SK-N-SH (cell line): ENCODE data around the gene RPS17.

Experiments
- CHD2 ChIP-seq: fragments of 150-350 bp; IDR thresholded peaks from 2 replicates; pipeline ENCODE4 v1.6.1; 2018; ENCODE audit warnings: low read length; ENCODE audit not compliant: partially characterized antibody
- EP300 ChIP-seq, 2 experiments: IDR thresholded peaks; 2 replicates each; pipeline versions ENCODE4 v1.4.0 to v1.6.1; 2012; ENCODE audit warnings: borderline replicate concordance in 1 of 2, low read depth in 1 of 2, low read length in 1 of 2
- EZH2phosphoT487 ChIP-seq: fragments of 200-600 bp; sonication (generic); IDR thresholded peaks from 2 replicates; pipeline ENCODE4 v1.6.1; 2017; ENCODE audit warnings: low read depth, mixed run types, mild to moderate bottlenecking, antibody characterized with exemption, moderate library complexity, borderline replicate concordance
- FOXM1 ChIP-seq: IDR thresholded peaks from 2 replicates; pipeline ENCODE4 v1.4.0; 2012; ENCODE audit warnings: low read depth, mild to moderate bottlenecking
- MXI1 ChIP-seq: IDR thresholded peaks from 2 replicates; pipeline ENCODE4 v1.6.1; 2012; ENCODE audit warnings: mild to moderate bottlenecking, low read depth, low read length, improper control_type of control experiment
- NRF1 ChIP-seq: IDR thresholded peaks from 2 replicates; pipeline ENCODE4 v1.6.1; 2012; ENCODE audit warnings: low read depth, mild to moderate bottlenecking, low read length
- PBX3 ChIP-seq: IDR thresholded peaks from 2 replicates; pipeline ENCODE4; 2012
- POLR2AphosphoS5 ChIP-seq: IDR thresholded peaks from 2 replicates; pipeline ENCODE4 v1.6.1; 2012; ENCODE audit warnings: low read depth, low read length
- TAF1 ChIP-seq: IDR thresholded peaks from 2 replicates; pipeline ENCODE4 v1.6.1; 2012; ENCODE audit warnings: low read depth, mild to moderate bottlenecking, low read length, moderate library complexity, borderline replicate concordance
- YY1 ChIP-seq: IDR thresholded peaks from 2 replicates; pipeline ENCODE4 v1.4.0; 2012; ENCODE audit warnings: low read depth, mild to moderate bottlenecking
- TF ChIP-seq, protein P1 (sequence below): fragments of 150-350 bp; IDR thresholded peaks from 2 replicates; pipeline ENCODE4 v1.6.1; 2017; ENCODE audit warnings: antibody characterized with exemption, low read length, low read depth, borderline replicate concordance
- TF ChIP-seq, protein P2 (sequence below): fragments of 200-600 bp; sonication (generic); IDR thresholded peaks from 2 replicates; pipeline ENCODE4 v1.6.1; 2017; ENCODE audit warnings: antibody characterized with exemption, mild to moderate bottlenecking, moderate library complexity

DNA sequence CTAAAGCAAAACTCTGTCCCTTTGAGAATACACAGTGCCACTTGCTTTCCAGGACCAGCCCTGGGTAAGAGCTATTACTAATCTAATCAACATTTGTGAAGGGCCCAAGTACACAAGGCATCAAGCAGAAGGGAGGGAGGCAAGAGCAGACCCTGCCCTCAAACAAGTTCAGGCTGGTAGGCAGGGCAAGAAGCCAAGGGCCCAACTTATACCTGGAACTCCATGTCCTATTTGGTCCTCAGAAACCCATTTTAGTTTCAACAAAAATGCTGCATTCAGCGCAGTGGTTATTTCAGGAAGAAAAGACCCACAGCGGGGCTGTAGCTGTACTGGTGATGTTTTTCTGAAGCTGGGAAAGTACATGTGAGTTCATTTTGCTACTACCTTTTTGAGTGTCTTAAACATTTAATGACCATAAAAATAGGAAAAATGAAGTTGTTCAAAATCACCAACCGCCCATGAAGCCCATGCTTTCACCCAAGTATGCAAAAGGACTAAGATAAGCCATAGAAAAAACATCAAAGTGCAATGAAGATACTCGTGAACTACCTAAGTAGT, 2.8 kb downstream of the RPS17 start:
- TF ChIP-seq YY1 (no peak), POLR2AphosphoS5 (no peak), FOXM1 (no peak), CHD2 (no peak), EP300 (IDR thresholded peaks at IDR 0.05; ENCODE audit: borderline replicate concordance in 1 of 2, low read depth in 1 of 2, low read length in 1 of 2) (no peak), TAF1 (no peak), EZH2phosphoT487 (no peak), MXI1 (no peak), NRF1 (no peak), PBX3 (no peak)
- TF ChIP-seq, protein P1, sequence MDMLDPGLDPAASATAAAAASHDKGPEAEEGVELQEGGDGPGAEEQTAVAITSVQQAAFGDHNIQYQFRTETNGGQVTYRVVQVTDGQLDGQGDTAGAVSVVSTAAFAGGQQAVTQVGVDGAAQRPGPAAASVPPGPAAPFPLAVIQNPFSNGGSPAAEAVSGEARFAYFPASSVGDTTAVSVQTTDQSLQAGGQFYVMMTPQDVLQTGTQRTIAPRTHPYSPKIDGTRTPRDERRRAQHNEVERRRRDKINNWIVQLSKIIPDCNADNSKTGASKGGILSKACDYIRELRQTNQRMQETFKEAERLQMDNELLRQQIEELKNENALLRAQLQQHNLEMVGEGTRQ: no peak
- TF ChIP-seq, protein P2, sequence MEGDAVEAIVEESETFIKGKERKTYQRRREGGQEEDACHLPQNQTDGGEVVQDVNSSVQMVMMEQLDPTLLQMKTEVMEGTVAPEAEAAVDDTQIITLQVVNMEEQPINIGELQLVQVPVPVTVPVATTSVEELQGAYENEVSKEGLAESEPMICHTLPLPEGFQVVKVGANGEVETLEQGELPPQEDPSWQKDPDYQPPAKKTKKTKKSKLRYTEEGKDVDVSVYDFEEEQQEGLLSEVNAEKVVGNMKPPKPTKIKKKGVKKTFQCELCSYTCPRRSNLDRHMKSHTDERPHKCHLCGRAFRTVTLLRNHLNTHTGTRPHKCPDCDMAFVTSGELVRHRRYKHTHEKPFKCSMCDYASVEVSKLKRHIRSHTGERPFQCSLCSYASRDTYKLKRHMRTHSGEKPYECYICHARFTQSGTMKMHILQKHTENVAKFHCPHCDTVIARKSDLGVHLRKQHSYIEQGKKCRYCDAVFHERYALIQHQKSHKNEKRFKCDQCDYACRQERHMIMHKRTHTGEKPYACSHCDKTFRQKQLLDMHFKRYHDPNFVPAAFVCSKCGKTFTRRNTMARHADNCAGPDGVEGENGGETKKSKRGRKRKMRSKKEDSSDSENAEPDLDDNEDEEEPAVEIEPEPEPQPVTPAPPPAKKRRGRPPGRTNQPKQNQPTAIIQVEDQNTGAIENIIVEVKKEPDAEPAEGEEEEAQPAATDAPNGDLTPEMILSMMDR: no peak
